ENCODE data around the gene ANP32E.
"Not testable (repeated sequence)": the region's sequence is repeated elsewhere in the genome, so short reads cannot be mapped to it uniquely, and the experiment has no call there.

ANP32E gene

GRCh38 chr1:150212070-150212469 lies 23.8 kb downstream of the ANP32E start:
- no peak for DNase-seq

- DNase-seq = no peak
Observed at GRCh38 chr1:150210706-150211105, 25.2 kb downstream of the ANP32E start.

GRCh38 chr1:150210091-150210490 lies 25.8 kb downstream of the ANP32E start:
- DNase-seq = no peak

GRCh38 chr1:150208460-150208859 lies 27.5 kb downstream of the ANP32E start:
- not testable (repeated sequence) for DNase-seq

GRCh38 chr1:150207281-150207971 lies 28.5 kb downstream of the ANP32E start:
- DNase-seq = no peak

- DNase-seq = no peak
Observed at GRCh38 chr1:150196417-150196816, 39.5 kb downstream of the ANP32E start.

- no peak for DNase-seq
Observed at GRCh38 chr1:150194381-150195031, 41.4 kb downstream of the ANP32E start.

- no peak for DNase-seq
Observed at GRCh38 chr1:150192012-150192411, 43.9 kb downstream of the ANP32E start.

GRCh38 chr1:150187560-150187931 lies 48.4 kb downstream of the ANP32E start:
- DNase-seq = no peak

- peak; percentile 32 for DNase-seq
Observed at GRCh38 chr1:150186789-150187559, 48.9 kb downstream of the ANP32E start.

GRCh38 chr1:150186438-150186788 lies 49.5 kb downstream of the ANP32E start:
- not testable (repeated sequence) for DNase-seq

- no peak for DNase-seq
Observed at GRCh38 chr1:150185481-150185880, 50.4 kb downstream of the ANP32E start.

GRCh38 chr1:150183061-150183460 lies 52.9 kb downstream of the ANP32E start:
- DNase-seq = no peak

- DNase-seq = no peak
Observed at GRCh38 chr1:150182247-150182646, 53.7 kb downstream of the ANP32E start.

GRCh38 chr1:150180474-150180873 lies 55.4 kb downstream of the ANP32E start:
- DNase-seq = no peak

- no peak for DNase-seq
Observed at GRCh38 chr1:150179867-150180266, 56.0 kb downstream of the ANP32E start.

- no peak for DNase-seq
Observed at GRCh38 chr1:150178548-150178947, 57.4 kb downstream of the ANP32E start.

GRCh38 chr1:150176593-150176992 lies 59.3 kb downstream of the ANP32E start:
- no peak for DNase-seq

- DNase-seq = no peak
Observed at GRCh38 chr1:150173141-150173585, 62.7 kb downstream of the ANP32E start.

- DNase-seq = no peak
Observed at GRCh38 chr1:150171801-150172200, 64.1 kb downstream of the ANP32E start.

GRCh38 chr1:150168960-150169601 lies 66.8 kb downstream of the ANP32E start:
- peak; percentile 76 for DNase-seq
